H1 (cell line): ENCODE data around the gene SLC22A2. TPM values are rescaled to one million over a fixed set of nuclear protein-coding genes. Genes with fewer than 3 reads are reported as not detected.

ENCODE experiments used
- CTCF ChIA-PET: fragments of 300-600 bp; sonication (Branson Sonifier 250); formaldehyde crosslinking; loops from one replicate; lab custom pipeline; 2021; ENCODE audit not compliant: partially characterized antibody; lab: Charles Lee
- POLR2A ChIA-PET: fragments of 300-600 bp; sonication (Branson Sonifier 250); formaldehyde crosslinking; loops from one replicate; lab custom pipeline; 2021; ENCODE audit warnings: inconsistent platforms; ENCODE audit not compliant: partially characterized antibody; lab: Charles Lee
- DNase-seq, 2 experiments: peaks; one replicate each; pipeline versions ENCODE4 v3.0.0 to v3.0.0-alpha.2; 2010 to 2022; ENCODE audit warnings: low spot score in 2 of 2, low read depth in 1 of 2, mixed read lengths in 1 of 2
- FAIRE-seq: peaks from 2 replicates; lab custom pipeline; 2011; peaks lifted over from hg19 to GRCh38; lab: Jason Lieb, UNC
- H2AFZ ChIP-seq: 2 replicates; pipeline ENCODE4 v1.8.1; 2012; ENCODE audit warnings: low read length, inconsistent platforms
- H2AK5ac ChIP-seq: 2 replicates; pipeline ENCODE4 v1.6.1; 2013; ENCODE audit warnings: low read depth, low read length
- H2BK120ac ChIP-seq: replicated peaks from 2 replicates; pipeline ENCODE3; 2013; ENCODE audit warnings: low read depth, low read length, inconsistent platforms
- H2BK12ac ChIP-seq: 2 replicates; pipeline ENCODE4 v1.6.1; 2013; ENCODE audit warnings: low read depth, low read length
- H2BK15ac ChIP-seq: 2 replicates; pipeline ENCODE4 v1.6.1; 2013; ENCODE audit warnings: low read length
- H2BK20ac ChIP-seq: 2 replicates; pipeline ENCODE4 v1.6.1; 2013; ENCODE audit warnings: low read length
- H2BK5ac ChIP-seq: 2 replicates; pipeline ENCODE4 v1.6.1; 2013; ENCODE audit warnings: low read depth, low read length
- H3K14ac ChIP-seq: 2 replicates; pipeline ENCODE4 v1.6.1; 2013; ENCODE audit warnings: inconsistent platforms; ENCODE audit not compliant: insufficient read length
- H3K18ac ChIP-seq: 2 replicates; pipeline ENCODE4 v1.6.1; 2013; ENCODE audit warnings: low read length; ENCODE audit errors: extremely low read depth
- H3K23ac ChIP-seq: 2 replicates; pipeline ENCODE4 v1.6.1; 2013; ENCODE audit warnings: inconsistent platforms; ENCODE audit not compliant: insufficient read length
- H3K23me2 ChIP-seq: 2 replicates; pipeline ENCODE4 v1.6.1; 2013; ENCODE audit warnings: low read depth, low read length
- H3K27ac ChIP-seq: 2 replicates; pipeline ENCODE4 v1.6.1; 2011; ENCODE audit warnings: low read depth, low read length, inconsistent platforms
- H3K27me3 ChIP-seq, 4 experiments: replicated peaks in 1 of 4; 1 replicate in 1 of 4; 2 replicates in 3 of 4; pipeline versions ENCODE4 v1.6.1 to v1.8.1; 2011 to 2013; ENCODE audit warnings: low read length in 3 of 4, mild to moderate bottlenecking in 3 of 4, inconsistent platforms in 2 of 4, mixed read lengths in 2 of 4, moderate library complexity in 1 of 4; ENCODE audit not compliant: control insufficient read depth in 3 of 4, insufficient read depth in 3 of 4; ENCODE audit errors: extremely low read depth in 1 of 4
- H3K36me3 ChIP-seq, 4 experiments: 2 replicates each; pipeline versions ENCODE4 v1.6.1 to v1.8.1; 2011 to 2013; ENCODE audit warnings: mild to moderate bottlenecking in 4 of 4, low read length in 3 of 4, moderate library complexity in 2 of 4, control low read depth in 1 of 4, inconsistent platforms in 1 of 4; ENCODE audit not compliant: insufficient read depth in 4 of 4, control insufficient read depth in 2 of 4
- H3K4ac ChIP-seq: replicated peaks from 2 replicates; pipeline ENCODE3; 2013; ENCODE audit warnings: low read length, low read depth, mixed read lengths, inconsistent platforms; ENCODE audit not compliant: insufficient read length
- H3K4me1 ChIP-seq, 4 experiments: replicated peaks in 1 of 4; 1 replicate in 1 of 4; 2 replicates in 3 of 4; pipeline versions ENCODE4 v1.6.1 to v1.8.1; 2011 to 2013; ENCODE audit warnings: low read length in 3 of 4, inconsistent platforms in 2 of 4, mixed read lengths in 1 of 4; ENCODE audit not compliant: insufficient read depth in 4 of 4, control insufficient read depth in 3 of 4
- H3K4me2 ChIP-seq, 2 experiments: 2 replicates each; pipeline versions ENCODE4 v1.6.1 to v1.8.1; 2011 to 2013; ENCODE audit warnings: low read depth in 2 of 2, low read length in 2 of 2, control low read depth in 1 of 2, inconsistent platforms in 1 of 2, mild to moderate bottlenecking in 1 of 2; ENCODE audit not compliant: insufficient read depth in 1 of 2
- H3K4me3 ChIP-seq, 4 experiments: fragments of 200-600, 300-600 bp in 1 of 4; sonication (generic), shearing (Covaris generic), sonication (Bioruptor Twin) in 1 of 4; 2 replicates each; pipeline versions ENCODE4 v1.5.1 to v1.8.1; 2011 to 2016; ENCODE audit warnings: low read length in 4 of 4, low read depth in 3 of 4, control low read depth in 2 of 4, inconsistent platforms in 2 of 4, mild to moderate bottlenecking in 2 of 4, mixed read lengths in 1 of 4, moderate library complexity in 1 of 4; ENCODE audit not compliant: insufficient read depth in 2 of 4; ENCODE audit errors: extremely low read depth in 1 of 4
- H3K56ac ChIP-seq: replicated peaks from 2 replicates; pipeline ENCODE3; 2013; ENCODE audit warnings: low read depth, mild to moderate bottlenecking, mixed read lengths, low read length, inconsistent platforms; ENCODE audit not compliant: insufficient read length
- H3K79me1 ChIP-seq: 2 replicates; pipeline ENCODE4 v1.6.1; 2013; ENCODE audit warnings: low read depth, low read length, control low read depth
- H3K79me2 ChIP-seq, 2 experiments: 2 replicates each; pipeline versions ENCODE4 v1.6.1 to v1.8.1; 2012 to 2013; ENCODE audit warnings: low read length in 2 of 2, mild to moderate bottlenecking in 2 of 2, inconsistent platforms in 1 of 2; ENCODE audit not compliant: insufficient read depth in 2 of 2, control insufficient read depth in 1 of 2
- H3K9ac ChIP-seq, 4 experiments: replicated peaks in 1 of 4; 1 replicate in 1 of 4; 2 replicates in 3 of 4; pipeline versions ENCODE4 v1.6.1 to v1.8.1; 2011 to 2013; ENCODE audit warnings: low read depth in 3 of 4, low read length in 3 of 4, control low read depth in 2 of 4, mild to moderate bottlenecking in 2 of 4, moderate library complexity in 2 of 4, inconsistent platforms in 1 of 4; ENCODE audit errors: extremely low read depth in 1 of 4
- H3K9me3 ChIP-seq, 2 experiments: 2 replicates each; pipeline versions ENCODE4 v1.6.1 to v1.8.1; 2012 to 2013; ENCODE audit warnings: mild to moderate bottlenecking in 2 of 2, moderate library complexity in 2 of 2, control low read depth in 1 of 2, inconsistent platforms in 1 of 2, low read depth in 1 of 2, low read length in 1 of 2, mixed read lengths in 1 of 2; ENCODE audit not compliant: insufficient read depth in 2 of 2
- H4K20me1 ChIP-seq, 2 experiments: replicated peaks in 1 of 2; 2 replicates each; pipeline versions ENCODE3 to v1.8.1; 2011 to 2013; ENCODE audit warnings: inconsistent platforms in 2 of 2, low read length in 2 of 2, mild to moderate bottlenecking in 1 of 2; ENCODE audit not compliant: insufficient read depth in 2 of 2, control insufficient read depth in 1 of 2
- H4K5ac ChIP-seq: 2 replicates; pipeline ENCODE4 v1.6.1; 2013; ENCODE audit warnings: low read length, low read depth, mixed read lengths, inconsistent platforms; ENCODE audit not compliant: insufficient read length
- H4K8ac ChIP-seq: 2 replicates; pipeline ENCODE4 v1.8.0; 2013; ENCODE audit warnings: mild to moderate bottlenecking, moderate library complexity, low read length, inconsistent platforms; ENCODE audit not compliant: insufficient read depth; ENCODE audit errors: extremely low read depth
- H4K91ac ChIP-seq: replicated peaks from 2 replicates; pipeline ENCODE3; 2013; ENCODE audit warnings: low read length, mixed read lengths, inconsistent platforms; ENCODE audit not compliant: insufficient read length
- BRCA1 ChIP-seq: IDR thresholded peaks from 2 replicates; pipeline ENCODE4 v1.6.1; 2012; ENCODE audit warnings: low read depth, low read length, improper control_type of control experiment
- CBX5 ChIP-seq: fragments of 300-800, 300-1000 bp; sonication (generic); IDR thresholded peaks from 2 replicates; pipeline ENCODE4 v1.7.1; 2016; ENCODE audit warnings: antibody characterized with exemption, low read length, low read depth
- CEBPB ChIP-seq: IDR thresholded peaks from 2 replicates; pipeline ENCODE4 v1.6.1; 2012; ENCODE audit warnings: low read depth, low read length
- CHD1 ChIP-seq: IDR thresholded peaks from 2 replicates; pipeline ENCODE4 v1.6.1; 2012; ENCODE audit warnings: low read depth, low read length, improper control_type of control experiment
- CHD2 ChIP-seq: IDR thresholded peaks from 2 replicates; pipeline ENCODE4 v1.6.1; 2012; ENCODE audit warnings: low read length, improper control_type of control experiment
- CTBP2 ChIP-seq: IDR thresholded peaks from 2 replicates; pipeline ENCODE4 v1.7.0; 2011; ENCODE audit warnings: borderline replicate concordance, mild to moderate bottlenecking, moderate library complexity, mixed read lengths, low read length; ENCODE audit not compliant: insufficient read depth, insufficient read length
- EZH2 ChIP-seq: fragments of 200-600 bp; sonication (generic); IDR thresholded peaks from 2 replicates; pipeline ENCODE4 v1.7.1; 2012; ENCODE audit warnings: low read depth, mild to moderate bottlenecking, moderate library complexity, low read length, inconsistent platforms; ENCODE audit not compliant: severe bottlenecking
- JUN ChIP-seq: IDR thresholded peaks from 2 replicates; pipeline ENCODE4 v1.6.1; 2011; ENCODE audit warnings: low read depth, mild to moderate bottlenecking, improper control_type of control experiment, low read length
- MAFK ChIP-seq: IDR thresholded peaks from 2 replicates; pipeline ENCODE4 v1.6.1; 2012; ENCODE audit warnings: low read depth, mild to moderate bottlenecking, improper control_type of control experiment, low read length
- POLR2AphosphoS5 ChIP-seq: IDR thresholded peaks from 2 replicates; pipeline ENCODE4 v1.6.1; 2011; ENCODE audit warnings: low read depth, low read length
- RBBP5 ChIP-seq: IDR thresholded peaks from 2 replicates; pipeline ENCODE4 v1.7.1; 2012; ENCODE audit warnings: low read depth, mild to moderate bottlenecking, inconsistent platforms, low read length, moderate library complexity, borderline replicate concordance
- TAF1 ChIP-seq: IDR thresholded peaks from 2 replicates; pipeline ENCODE4 v1.6.1; 2011; ENCODE audit warnings: mild to moderate bottlenecking, low read depth, low read length
- TCF12 ChIP-seq: IDR thresholded peaks from 2 replicates; pipeline ENCODE4 v1.6.1; 2011; ENCODE audit warnings: low read depth, mild to moderate bottlenecking, low read length
- YY1 ChIP-seq: IDR thresholded peaks from 2 replicates; pipeline ENCODE4 v1.6.1; 2011; ENCODE audit warnings: low read depth, mild to moderate bottlenecking, low read length
- WGBS, 2 experiments: shearing (Covaris generic) in 1 of 2; methylation state at CpG; one replicate each; pipeline versions ENCODE4 v1.1.6 to v1.1.7; 2013 to 2015; ENCODE audit warnings: low lambda C conversion rate in 2 of 2, mixed read lengths in 2 of 2, inconsistent platforms in 1 of 2, low coverage in 1 of 2, missing lambda C conversion rate in 1 of 2; ENCODE audit not compliant: insufficient replicate concordance in 2 of 2, insufficient coverage in 1 of 2, insufficient read length in 1 of 2; ENCODE audit errors: extremely low coverage in 1 of 2, missing lambda C conversion rate in 1 of 2; 5-methylcytosine and 5-hydroxymethylcytosine counted together
- polyA plus RNA-seq, 7 experiments: library from polyadenylated mRNA; depleted of rRNA in 3 of 7; stranded (reverse) in 5 of 7; unstranded in 2 of 7; fragments of >200 nt in 5 of 7; fragments of 200-250 nt in 2 of 7; gene quantifications; 1 replicate in 5 of 7; 2 replicates in 1 of 7; 4 replicates in 1 of 7; pipeline versions ENCODE4 v1.2.1 to v1.2.3, GENCODE V29; 2011 to 2013; ENCODE audit warnings: missing spikeins in 2 of 7, mixed read lengths in 2 of 7
- total RNA-seq: library from RNA; stranded (reverse); fragmentation: NEBNext Ultra II Directional; extraction: Animal tissue kit (Norgen Biotek cat#: 25700); gene quantifications from 2 replicates; pipeline ENCODE4 v1.2.1, GENCODE V29; 2021

The SLC22A2 gene
- total and polyA plus RNA-seq, 2 of the 8 experiments (the other 6 are each of a cell fraction or from before 2014, with no cell fraction given) = 0.23 to 1.4 TPM

DNA sequence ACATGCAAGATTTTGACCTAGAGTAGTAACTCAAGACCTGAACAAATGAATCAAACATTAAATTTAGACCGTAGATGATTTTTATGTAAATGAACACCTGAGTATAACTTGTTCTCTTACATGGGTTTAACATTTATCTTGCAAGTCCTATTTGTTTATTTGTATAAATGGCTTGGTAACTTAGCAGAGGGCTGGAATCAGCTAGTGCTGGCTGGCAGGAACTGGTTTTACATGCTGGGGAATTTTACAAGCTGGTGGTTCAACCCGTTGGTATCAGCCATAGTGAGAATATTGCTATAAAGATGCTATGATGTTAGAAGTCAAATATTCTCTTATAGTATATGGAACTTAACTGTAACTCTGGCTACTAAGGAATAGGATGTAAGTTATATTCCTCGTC, 8.9 kb downstream of the SLC22A2 start:
- no peak overlapping the region for H3K4me2 ChIP-seq
- H2AK5ac ChIP-seq = no peak overlapping the region
- no peak overlapping the region for H3K18ac ChIP-seq
- no peak for TF ChIP-seq CEBPB
- no peak for TF ChIP-seq TCF12
- no peak for TF ChIP-seq YY1
- TF ChIP-seq POLR2AphosphoS5 = no peak
- TF ChIP-seq BRCA1 = no peak
- no peak for TF ChIP-seq CTBP2
- TF ChIP-seq CBX5 = no peak
- TF ChIP-seq CHD2 = no peak
- no peak for TF ChIP-seq CHD1
- no peak for TF ChIP-seq RBBP5
- no peak for TF ChIP-seq MAFK
- no peak for TF ChIP-seq JUN
- TF ChIP-seq TAF1 = no peak
- TF ChIP-seq EZH2 = no peak
- no peak overlapping the region for H3K4me3 ChIP-seq
- no peak overlapping the region for H3K4ac ChIP-seq
- H3K9ac ChIP-seq = no peak overlapping the region
- no peak overlapping the region for H4K91ac ChIP-seq
- 90% methylated on average over 3 of the region's 3 CpGs; no CpG with 5 or more reads in 1 of the 2 experiments for WGBS, 2 experiments
- H2BK15ac ChIP-seq = no peak overlapping the region
- ChIA-PET POLR2A (no interaction called here), CTCF (interaction anchor here (1.9 kb wide), 1 partner anchor 48 kb away, joined by 6 read pairs; no protein-coding TSS in a partner anchor)
- H2BK12ac ChIP-seq = no peak overlapping the region
- H4K20me1 ChIP-seq = no peaks in the 10 kb centered on the region
- no peak overlapping the region for H3K23ac ChIP-seq
- no peak overlapping the region for H2BK120ac ChIP-seq
- H3K9me3 ChIP-seq = no peaks in the 10 kb centered on the region
- H2AFZ ChIP-seq = no peak overlapping the region
- H3K27ac ChIP-seq = no peak overlapping the region
- H3K56ac ChIP-seq = no peak overlapping the region
- H3K4me1 ChIP-seq = peaks cover 8 to 37% (median 24%) of the 10 kb centered on the region in 4 experiments
- no peak overlapping the region for H3K14ac ChIP-seq
- H3K23me2 ChIP-seq = no peaks in the 10 kb centered on the region; the same call in 1 of the 2 replicates
- H3K79me1 ChIP-seq = no peaks in the 10 kb centered on the region
- DNase-seq (no peak), FAIRE-seq (no peak)
- H4K8ac ChIP-seq = no peak overlapping the region
- H2BK20ac ChIP-seq = peak overlapping the region; percentile 40; the same call in 1 of the 2 replicates
- H3K27me3 ChIP-seq = no peaks in the 10 kb centered on the region
- no peaks in the 10 kb centered on the region for H3K79me2 ChIP-seq
- no peak overlapping the region for H2BK5ac ChIP-seq
- no peaks in the 10 kb centered on the region for H3K36me3 ChIP-seq
- no peak overlapping the region for H4K5ac ChIP-seq
